SH-SY5Y (cell line): Measurements from ENCODE around the gene LSM12.

Experiments
- GATA2 ChIP-seq: IDR thresholded peaks from 2 replicates; pipeline ENCODE4 v1.6.1; 2011; ENCODE audit warnings: mild to moderate bottlenecking, low read depth, low read length
- GATA3 ChIP-seq: IDR thresholded peaks from 2 replicates; pipeline ENCODE4 v1.6.1; 2011; ENCODE audit warnings: low read depth, mild to moderate bottlenecking, low read length, moderate library complexity

DNA sequence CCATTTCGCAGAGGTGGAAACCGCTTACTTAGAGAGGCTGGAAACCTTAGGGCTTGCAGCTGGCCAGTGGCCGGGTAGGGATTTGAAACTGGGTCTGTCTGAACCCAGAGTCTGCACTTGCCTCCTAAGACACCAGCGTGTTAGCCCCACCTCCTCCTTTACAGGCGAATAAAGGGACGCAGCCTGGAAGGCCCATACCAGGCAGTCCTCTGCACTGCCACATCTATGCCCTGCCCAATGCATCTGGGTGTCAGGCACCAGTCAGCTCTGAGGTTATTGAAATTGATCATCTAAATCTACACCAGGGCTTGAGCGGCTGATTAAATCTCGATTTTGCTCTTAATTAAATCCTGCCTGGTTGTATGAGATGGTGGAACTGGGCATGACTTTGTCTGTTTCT is 82.0 kb downstream of the LSM12 start:
- peak; percentile 55 for TF ChIP-seq GATA2
- TF ChIP-seq GATA3, result peak; percentile 65; the same call in 1 of the 2 replicates
